ENCODE data around the gene NEBL. TPM values are rescaled to one million over a fixed set of nuclear protein-coding genes. Genes with fewer than 3 reads are reported as not detected.

The NEBL gene
- total and polyA plus RNA-seq, 2 experiments from 2014 or later: 2.3 to 11.4 TPM

GRCh38 chr10:20740120-20740519 lies 157.0 kb downstream of the NEBL start (continued):
- TF ChIP-seq ZNF462 (CRISPR knock-in tag; IDR thresholded peaks at IDR 0.05) (no peak), NANOG (IDR thresholded peaks at IDR 0.05; ENCODE audit: borderline replicate concordance) (no peak), EZH2 (IDR thresholded peaks at IDR 0.05; ENCODE audit: low read depth, unreplicated experiment) (no peak), EZH2phosphoT487 (IDR thresholded peaks at IDR 0.05; ENCODE audit: unreplicated experiment) (no peak), POLR2AphosphoS5 (IDR thresholded peaks at IDR 0.05; ENCODE audit: low read depth) (no peak), CREB1 (CRISPR knock-in tag; IDR thresholded peaks at IDR 0.05; ENCODE audit: low read depth) (no peak), ZNF114 (CRISPR knock-in tag; IDR thresholded peaks at IDR 0.05) (no peak)

GRCh38 chr10:20737107-20737506 lies 160.0 kb downstream of the NEBL start:
- no peak for DNase-seq (ENCODE audit: low spot score)
- Histone ChIP-seq H3K79me2 (replicated peaks; ENCODE audit: insufficient read depth) (no peaks in the 10 kb centered on the region), H4K20me1 (replicated peaks; ENCODE audit: insufficient read depth) (no peaks in the 10 kb centered on the region), H3K4me2 (no peak overlapping the region), H3K27ac (ENCODE audit: low read depth) (no peak overlapping the region), H3K4me3 (no peak overlapping the region), H3F3A (replicated peaks; ENCODE audit: low read depth) (no peaks in the 10 kb centered on the region), H3K9me2 (ENCODE audit: insufficient read depth) (0 out of 2 replicates have a peak, but pooled peaks cover 7% of the 10 kb centered on the region), H3K4me1 (ENCODE audit: insufficient read depth) (no peaks in the 10 kb centered on the region), H2AFZ (no peak overlapping the region), H3K36me3 (ENCODE audit: insufficient read depth) (no peaks in the 10 kb centered on the region), H3K27me3 (ENCODE audit: insufficient read depth) (no peaks in the 10 kb centered on the region)
- ATAC-seq: no peak
- H3K36me3 Mint-ChIP-seq (ENCODE audit: low read depth): no peaks in the 10 kb centered on the region
- no peak overlapping the region for H3K27ac Mint-ChIP-seq
- H3K4me3 Mint-ChIP-seq: no peak overlapping the region
- H3K9me3 Mint-ChIP-seq: peaks cover 3% of the 10 kb centered on the region; the same call in 1 of the 3 replicates
- peaks cover 2% of the 10 kb centered on the region; the same call in 2 of the 3 replicates for H3K4me1 Mint-ChIP-seq
- peaks cover 2% of the 10 kb centered on the region for H3K27me3 Mint-ChIP-seq (ENCODE audit: insufficient read depth, low read depth, poor library complexity)
- TF ChIP-seq NANOG (IDR thresholded peaks at IDR 0.05; ENCODE audit: borderline replicate concordance): no peak
- TF ChIP-seq STAT1 (IDR thresholded peaks at IDR 0.05; ENCODE audit: unreplicated experiment): no peak
- no peak for TF ChIP-seq REST (IDR thresholded peaks at IDR 0.05; ENCODE audit: unreplicated experiment)
- TF ChIP-seq ZNF114 (CRISPR knock-in tag; IDR thresholded peaks at IDR 0.05): no peak

Measured in GM23338 (cell line).